ENCODE results near the gene SBF2.

DNA sequence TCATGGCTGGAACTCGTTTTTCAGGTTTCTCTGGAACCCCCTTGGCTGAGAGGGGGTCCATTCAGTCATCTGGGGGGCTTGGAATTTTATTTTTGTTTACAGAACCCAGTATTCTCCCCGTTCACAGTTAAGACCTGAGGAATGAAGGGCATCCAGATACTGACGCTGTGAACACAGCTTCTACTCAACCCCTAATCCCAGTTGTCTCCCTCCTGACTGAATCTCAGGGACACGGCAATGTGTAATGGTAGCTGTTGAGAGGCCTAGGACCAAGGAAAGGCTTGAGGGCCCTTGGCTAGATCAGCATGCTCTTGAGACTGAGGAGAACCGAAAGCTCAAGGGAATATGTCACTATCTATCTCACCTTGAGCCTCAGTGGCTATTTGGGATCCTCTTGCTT is 516.5 kb downstream of the SBF2 start:
- TF ChIP-seq, protein P1, sequence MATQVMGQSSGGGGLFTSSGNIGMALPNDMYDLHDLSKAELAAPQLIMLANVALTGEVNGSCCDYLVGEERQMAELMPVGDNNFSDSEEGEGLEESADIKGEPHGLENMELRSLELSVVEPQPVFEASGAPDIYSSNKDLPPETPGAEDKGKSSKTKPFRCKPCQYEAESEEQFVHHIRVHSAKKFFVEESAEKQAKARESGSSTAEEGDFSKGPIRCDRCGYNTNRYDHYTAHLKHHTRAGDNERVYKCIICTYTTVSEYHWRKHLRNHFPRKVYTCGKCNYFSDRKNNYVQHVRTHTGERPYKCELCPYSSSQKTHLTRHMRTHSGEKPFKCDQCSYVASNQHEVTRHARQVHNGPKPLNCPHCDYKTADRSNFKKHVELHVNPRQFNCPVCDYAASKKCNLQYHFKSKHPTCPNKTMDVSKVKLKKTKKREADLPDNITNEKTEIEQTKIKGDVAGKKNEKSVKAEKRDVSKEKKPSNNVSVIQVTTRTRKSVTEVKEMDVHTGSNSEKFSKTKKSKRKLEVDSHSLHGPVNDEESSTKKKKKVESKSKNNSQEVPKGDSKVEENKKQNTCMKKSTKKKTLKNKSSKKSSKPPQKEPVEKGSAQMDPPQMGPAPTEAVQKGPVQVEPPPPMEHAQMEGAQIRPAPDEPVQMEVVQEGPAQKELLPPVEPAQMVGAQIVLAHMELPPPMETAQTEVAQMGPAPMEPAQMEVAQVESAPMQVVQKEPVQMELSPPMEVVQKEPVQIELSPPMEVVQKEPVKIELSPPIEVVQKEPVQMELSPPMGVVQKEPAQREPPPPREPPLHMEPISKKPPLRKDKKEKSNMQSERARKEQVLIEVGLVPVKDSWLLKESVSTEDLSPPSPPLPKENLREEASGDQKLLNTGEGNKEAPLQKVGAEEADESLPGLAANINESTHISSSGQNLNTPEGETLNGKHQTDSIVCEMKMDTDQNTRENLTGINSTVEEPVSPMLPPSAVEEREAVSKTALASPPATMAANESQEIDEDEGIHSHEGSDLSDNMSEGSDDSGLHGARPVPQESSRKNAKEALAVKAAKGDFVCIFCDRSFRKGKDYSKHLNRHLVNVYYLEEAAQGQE (IDR thresholded peaks at IDR 0.05; ENCODE audit: insufficient replicate concordance, low read depth), result no peak
- TF ChIP-seq, protein P2, sequence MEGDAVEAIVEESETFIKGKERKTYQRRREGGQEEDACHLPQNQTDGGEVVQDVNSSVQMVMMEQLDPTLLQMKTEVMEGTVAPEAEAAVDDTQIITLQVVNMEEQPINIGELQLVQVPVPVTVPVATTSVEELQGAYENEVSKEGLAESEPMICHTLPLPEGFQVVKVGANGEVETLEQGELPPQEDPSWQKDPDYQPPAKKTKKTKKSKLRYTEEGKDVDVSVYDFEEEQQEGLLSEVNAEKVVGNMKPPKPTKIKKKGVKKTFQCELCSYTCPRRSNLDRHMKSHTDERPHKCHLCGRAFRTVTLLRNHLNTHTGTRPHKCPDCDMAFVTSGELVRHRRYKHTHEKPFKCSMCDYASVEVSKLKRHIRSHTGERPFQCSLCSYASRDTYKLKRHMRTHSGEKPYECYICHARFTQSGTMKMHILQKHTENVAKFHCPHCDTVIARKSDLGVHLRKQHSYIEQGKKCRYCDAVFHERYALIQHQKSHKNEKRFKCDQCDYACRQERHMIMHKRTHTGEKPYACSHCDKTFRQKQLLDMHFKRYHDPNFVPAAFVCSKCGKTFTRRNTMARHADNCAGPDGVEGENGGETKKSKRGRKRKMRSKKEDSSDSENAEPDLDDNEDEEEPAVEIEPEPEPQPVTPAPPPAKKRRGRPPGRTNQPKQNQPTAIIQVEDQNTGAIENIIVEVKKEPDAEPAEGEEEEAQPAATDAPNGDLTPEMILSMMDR (IDR thresholded peaks at IDR 0.05; ENCODE audit: insufficient read depth, low read length), result no peak
- TF ChIP-seq POLR2AphosphoS5 (IDR thresholded peaks at IDR 0.05; ENCODE audit: low read depth), result no peak
